Dedifferentiated amniotic fluid mesenchymal stem cell (primary cell): ENCODE results near the gene CRB2.
A peak's percentile ranks its signal among the peaks of the same experiment; 100 is the strongest.
"Not testable (repeated sequence)": the region's sequence is repeated elsewhere in the genome, so short reads cannot be mapped to it uniquely, and the experiment has no call there.

ENCODE experiments used
- DNase-seq: peaks from one replicate; pipeline ENCODE4 v3.0.0-alpha.2; 2016; ENCODE audit errors: extremely low spot score

The CRB2 gene

GRCh38 chr9:123380852-123381705 is 25.1 kb downstream of the CRB2 start:
- DNase-seq = no peak

DNA sequence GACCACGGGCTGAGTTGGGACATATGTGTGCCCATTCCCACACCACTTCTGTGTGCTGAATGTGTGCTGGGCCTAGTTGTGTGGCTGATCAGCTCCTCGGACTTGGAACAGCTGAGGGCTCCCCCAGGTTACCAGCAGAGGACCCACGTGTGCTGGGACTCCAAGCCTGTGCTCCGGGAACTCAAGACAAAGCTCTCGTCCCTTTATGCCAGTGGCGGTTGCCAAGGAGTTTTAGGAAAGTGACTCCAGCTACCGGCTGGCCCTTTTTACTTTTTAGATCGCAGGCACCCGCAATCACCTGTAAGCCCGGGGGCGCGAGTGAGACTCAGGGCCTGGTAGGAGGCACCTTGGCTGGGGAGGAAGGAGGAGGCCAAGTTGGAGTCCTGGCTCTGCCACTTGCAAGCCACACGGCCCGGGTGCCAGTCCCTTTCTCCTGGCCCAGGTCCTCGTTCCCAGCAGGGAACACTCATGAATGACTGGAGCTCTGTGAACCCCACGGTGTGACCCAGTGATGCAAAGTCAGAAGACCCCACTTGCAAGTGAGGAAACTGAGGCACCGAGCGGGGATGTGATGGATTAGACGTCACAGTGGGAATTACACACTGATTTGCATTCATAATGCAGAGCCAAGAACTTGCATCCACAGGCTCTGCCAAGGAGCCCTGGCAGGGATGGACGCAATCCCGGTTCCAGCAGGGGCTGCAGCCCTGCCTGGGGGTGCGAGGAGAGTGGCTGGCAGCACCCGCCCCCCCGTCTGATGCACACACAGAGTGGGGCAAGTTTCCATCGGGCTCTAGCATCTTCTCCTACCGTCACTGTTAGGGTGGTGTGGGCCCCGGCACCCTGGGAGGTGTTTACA is 26.9 kb downstream of the CRB2 start:
- no peak for DNase-seq

DNA sequence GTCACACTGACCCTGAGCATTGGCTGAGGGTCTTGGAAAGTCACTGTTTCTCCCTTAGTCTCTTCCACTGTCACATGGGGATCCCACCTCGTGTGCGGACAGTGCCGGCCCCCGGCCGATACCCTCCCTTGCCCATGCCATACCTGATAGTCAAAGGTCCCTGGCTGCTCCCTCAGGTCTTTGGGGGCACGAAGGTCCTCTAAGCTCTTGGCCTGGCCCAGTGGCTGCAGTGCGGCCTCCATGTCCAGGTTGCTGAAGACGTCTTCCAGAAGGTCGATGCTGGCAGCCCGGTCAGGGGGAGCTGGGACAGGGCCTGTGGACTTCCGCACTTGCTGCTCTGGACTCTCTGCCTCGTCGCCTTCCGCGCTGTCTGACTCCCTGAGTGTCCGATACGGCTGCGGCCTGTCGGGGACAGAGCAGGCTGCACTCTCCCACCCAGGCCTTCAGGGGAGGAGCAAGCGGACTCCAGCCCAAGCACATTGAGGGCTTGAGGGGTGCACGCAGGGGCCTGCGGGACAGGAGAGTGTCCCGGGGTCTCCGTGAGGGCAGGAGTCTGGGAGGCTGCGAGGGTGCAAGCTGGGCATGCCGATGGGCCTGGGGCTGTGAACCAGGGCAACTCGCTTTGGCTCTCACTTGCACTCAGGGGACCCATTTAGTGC is 27.6 kb downstream of the CRB2 start:
- DNase-seq = no peak

DNA sequence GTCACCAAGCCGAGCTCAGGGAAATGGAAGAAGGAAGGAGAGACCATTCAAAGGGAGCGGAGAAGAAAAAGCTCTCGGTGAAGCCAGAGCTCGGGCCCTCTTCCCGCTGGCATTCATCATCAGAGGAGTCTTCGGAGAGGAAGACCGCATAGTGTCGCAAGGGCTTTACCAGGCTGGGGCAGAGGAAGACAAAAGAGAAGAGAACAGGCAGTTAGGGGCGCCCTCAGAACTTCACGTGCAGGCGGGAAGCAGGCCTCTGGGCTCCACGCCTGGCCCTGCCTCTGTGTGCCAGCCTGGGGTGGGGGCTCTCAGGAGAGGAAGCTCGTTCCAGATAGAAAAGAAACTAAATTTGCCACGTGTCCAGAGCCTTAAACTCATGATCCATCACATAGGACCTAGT is 31.7 kb downstream of the CRB2 start:
- DNase-seq = no peak

- DNase-seq = no peak
Observed at GRCh38 chr9:123389070-123389469, 33.1 kb downstream of the CRB2 start.

GRCh38 chr9:123389698-123390097 is 33.7 kb downstream of the CRB2 start:
- DNase-seq = no peak

DNA sequence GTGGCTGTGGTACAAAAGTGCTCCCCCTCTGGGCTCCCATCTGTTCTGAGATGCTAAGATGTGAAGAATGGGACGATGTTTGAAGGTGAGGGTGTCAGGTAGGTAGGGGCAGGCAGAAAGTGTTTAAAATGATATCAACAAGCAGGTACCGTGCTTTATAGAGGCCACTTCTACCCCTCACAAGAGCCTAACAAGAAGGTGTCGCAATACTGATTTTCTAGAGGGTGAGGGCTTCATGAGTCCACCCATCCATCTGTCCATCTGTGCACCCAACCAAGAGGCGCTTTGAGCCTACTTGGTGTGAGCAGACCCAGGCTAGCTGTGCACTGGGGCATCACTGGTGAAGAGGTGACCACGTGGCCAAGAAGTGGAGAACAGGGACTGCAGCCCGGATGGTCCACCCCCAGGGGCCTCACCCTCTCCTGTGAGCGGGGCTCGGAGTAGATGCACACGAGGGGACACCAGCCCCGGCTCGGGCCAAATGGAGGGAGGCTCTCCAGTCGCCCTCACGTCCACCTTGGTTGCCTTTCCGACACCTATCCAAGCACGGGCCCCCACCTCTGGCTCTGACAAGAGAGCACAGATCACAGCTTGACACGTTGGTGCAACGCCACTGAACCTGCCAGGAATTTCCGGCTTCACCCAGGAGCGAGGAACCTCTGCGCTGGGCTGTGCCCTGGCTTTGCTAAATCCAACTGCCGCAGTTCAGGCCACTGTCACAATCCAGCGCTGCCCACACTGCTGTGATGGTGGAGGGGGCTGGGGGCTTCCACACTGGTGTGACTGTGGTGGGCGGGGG is 34.5 kb downstream of the CRB2 start:
- DNase-seq = no peak

- DNase-seq = no peak
Observed at GRCh38 chr9:123391233-123391632, 35.2 kb downstream of the CRB2 start.

- DNase-seq = no peak
Observed at GRCh38 chr9:123391946-123392345, 35.9 kb downstream of the CRB2 start.

GRCh38 chr9:123392802-123393201 is 36.8 kb downstream of the CRB2 start:
- no peak for DNase-seq

- no peak for DNase-seq
Observed at GRCh38 chr9:123394291-123395235, 38.6 kb downstream of the CRB2 start.

- DNase-seq = no peak
Observed at GRCh38 chr9:123395276-123395688, 39.3 kb downstream of the CRB2 start.

- DNase-seq = no peak
Observed at GRCh38 chr9:123395689-123396511, 39.9 kb downstream of the CRB2 start.

DNA sequence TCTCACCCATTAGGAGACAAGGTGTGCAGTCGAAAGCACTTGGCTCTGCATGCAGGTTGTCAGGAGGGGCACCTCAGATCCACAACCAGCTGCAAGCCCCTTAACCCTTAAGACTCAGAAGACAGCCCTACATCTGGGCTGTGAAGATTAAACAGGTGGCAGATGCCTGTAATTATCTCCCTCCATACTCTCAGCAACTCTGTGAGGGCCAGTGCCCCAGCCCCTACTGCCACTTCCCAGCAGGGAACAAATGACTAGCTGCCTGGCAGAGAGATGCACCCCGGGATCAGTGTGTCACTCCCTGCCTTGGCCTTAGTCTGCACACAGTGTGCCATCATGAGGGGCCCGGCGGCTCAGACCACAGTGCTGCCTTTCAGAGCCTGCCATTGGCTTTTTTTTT is 42.0 kb downstream of the CRB2 start:
- DNase-seq = no peak

GRCh38 chr9:123398938-123399337 is 42.9 kb downstream of the CRB2 start:
- DNase-seq = not testable (repeated sequence)

GRCh38 chr9:123399803-123400378 is 43.9 kb downstream of the CRB2 start:
- DNase-seq = no peak

DNA sequence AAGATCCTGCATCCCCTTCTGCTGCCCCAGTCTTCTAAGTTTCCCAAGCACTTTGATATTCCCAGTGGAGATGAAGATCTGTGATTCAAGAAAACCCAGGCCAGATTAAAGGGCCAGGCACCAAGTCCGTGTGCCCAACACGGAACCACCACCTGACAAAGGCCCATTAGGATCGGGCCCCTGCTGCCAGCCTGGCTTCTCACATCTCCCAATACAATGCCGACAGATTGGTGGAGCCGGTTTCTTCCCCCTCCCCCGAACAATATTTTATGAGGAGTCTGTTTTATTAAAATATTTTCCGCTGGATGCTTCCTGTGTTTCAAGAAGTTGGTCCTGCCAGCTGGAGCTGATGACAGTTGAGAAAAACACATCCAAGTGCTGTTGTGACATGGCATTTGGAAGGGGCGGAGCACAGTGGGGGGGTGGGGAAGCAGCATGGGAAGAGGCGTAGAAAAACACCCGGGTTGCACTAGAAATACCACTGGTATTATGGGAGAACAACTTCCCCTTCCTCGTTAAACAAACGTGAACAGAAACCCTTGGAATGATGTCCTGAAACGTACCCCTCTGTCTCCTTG is 45.0 kb downstream of the CRB2 start:
- no peak for DNase-seq

DNA sequence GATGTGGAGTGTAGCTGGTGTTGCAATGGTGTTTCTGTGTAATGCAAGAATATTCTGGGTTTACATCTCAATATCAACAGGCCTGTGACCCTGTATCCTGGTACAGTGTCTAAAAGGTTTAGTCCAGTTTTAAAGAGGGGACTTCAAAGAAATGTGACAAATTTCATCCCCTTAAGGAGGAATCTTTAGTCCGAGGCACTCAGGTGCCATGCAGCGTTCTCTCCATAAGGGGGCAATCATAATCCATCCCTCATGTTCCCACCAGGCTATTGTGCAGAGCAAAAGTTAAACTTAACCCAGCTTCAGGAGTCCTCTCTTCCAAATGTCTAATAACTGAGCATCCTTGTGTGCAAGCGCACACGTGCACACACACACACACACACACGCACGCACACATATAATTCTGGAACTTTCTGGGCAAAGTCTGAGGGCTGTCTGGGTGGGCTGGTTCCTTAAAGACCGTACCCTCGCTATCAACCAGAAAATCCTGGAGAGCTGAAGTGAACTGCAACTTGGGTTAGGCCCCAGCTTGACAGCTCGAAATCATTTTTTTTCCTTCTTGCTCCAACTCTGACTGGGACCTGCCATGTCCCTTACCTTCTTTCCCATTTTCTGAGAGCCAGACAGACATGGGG is 46.0 kb downstream of the CRB2 start:
- peak; percentile 37 for DNase-seq
